ENCODE results near the gene TRPM2. TPM values are rescaled to one million over a fixed set of nuclear protein-coding genes. Genes with fewer than 3 reads are reported as not detected.

The TRPM2 gene
- total and polyA plus RNA-seq, 7 experiments from 2014 or later, result 1.2 to 29.6 (median 2.0) TPM

DNA sequence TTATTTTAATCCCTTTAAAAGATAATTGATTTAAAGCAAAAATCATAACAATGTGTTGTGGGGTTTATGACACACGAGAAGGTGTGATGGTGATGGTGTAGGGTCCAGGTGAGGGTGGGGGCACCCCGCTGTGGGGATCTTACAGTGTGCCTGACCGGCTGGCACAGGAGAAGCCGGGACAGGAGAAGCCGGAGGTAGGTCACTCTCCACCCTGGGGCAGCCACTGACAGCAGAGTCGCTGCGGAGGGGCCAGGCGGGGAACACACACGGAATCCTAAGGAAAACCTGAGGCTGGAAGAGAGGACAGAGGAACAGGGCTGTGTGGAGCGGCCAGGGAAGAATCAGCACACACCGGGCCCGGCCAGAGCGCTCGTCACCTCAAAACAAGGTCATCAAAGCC, 97.6 kb downstream of the TRPM2 start:
- peaks cover 8 to 47% (median 18%) of the 10 kb centered on the region in 5 donors for H3K27me3 Mint-ChIP-seq
- H3K27ac Mint-ChIP-seq, result no peak overlapping the region
- H3K9me3 Mint-ChIP-seq, result peaks cover 0 to 14% (median 5%) of the 10 kb centered on the region in 11 donors
- POLR2A ChIA-PET, result no interaction called here
- peaks cover 0 to 2% of the 10 kb centered on the region in 2 donors for H3K4me1 ChIP-seq (ENCODE audit: control insufficient read depth in 2 of 2, insufficient read depth in 2 of 2, low read length in 2 of 2)
- H3K36me3 Mint-ChIP-seq, result peaks cover 0 to 3% (median 0%) of the 10 kb centered on the region in 5 donors
- no peak overlapping the region for H3K4me3 ChIP-seq (ENCODE audit: low read length)
- DNase-seq, result no peak
- no peaks in the 10 kb centered on the region for H3K27me3 ChIP-seq (ENCODE audit: control insufficient read depth in 2 of 2, insufficient read depth in 2 of 2, low read length in 2 of 2)
- no peak overlapping the region for H3K4me3 Mint-ChIP-seq
- no peaks in the 10 kb centered on the region for H3K36me3 ChIP-seq (ENCODE audit: control insufficient read depth in 2 of 3, insufficient read depth in 3 of 3, low read length in 3 of 3)
- CTCF ChIA-PET, result interaction anchor here (0.9 kb wide), 1 partner anchor 9 kb away, joined by 3 read pairs; no protein-coding TSS in a partner anchor
- intact Hi-C loops (cut with micrococcal nuclease), result no loop called here
- H3K4me1 Mint-ChIP-seq, result peaks cover 0 to 7% (median 6%) of the 10 kb centered on the region in 7 donors
- ATAC-seq, result no peak
- H3K27ac ChIP-seq (ENCODE audit: low read depth, low read length), result no peak overlapping the region
- H3K9me3 ChIP-seq (ENCODE audit: control insufficient read depth in 2 of 3, low read length in 3 of 3), result no peaks in the 10 kb centered on the region

DNA sequence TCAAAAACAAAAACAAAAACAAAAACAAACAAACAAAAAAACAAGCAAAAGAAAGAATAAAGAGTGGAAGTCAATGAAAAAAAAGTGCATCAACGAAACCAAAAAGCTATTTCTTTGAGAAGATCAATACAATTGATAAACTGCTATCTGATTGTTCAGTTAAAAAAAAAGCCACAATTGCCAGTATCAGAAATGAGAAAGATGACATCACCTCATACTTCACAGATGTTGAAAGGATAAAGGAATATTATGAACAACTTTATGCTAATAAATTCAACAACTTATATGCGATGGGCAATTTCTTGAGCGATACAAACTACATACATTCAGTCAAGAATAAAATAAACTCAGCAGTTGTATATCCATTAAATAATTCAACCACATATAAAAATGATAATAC, 99.7 kb downstream of the TRPM2 start:
- Mint-ChIP-seq H3K4me1 (peaks cover 0 to 7% (median 6%) of the 10 kb centered on the region in 7 donors), H3K9me3 (peaks cover 0 to 14% (median 5%) of the 10 kb centered on the region in 11 donors), H3K4me3 (peak overlapping the region in 2 of 10 donors; percentile 26 to 63), H3K27ac (no peak overlapping the region), H3K36me3 (peaks cover 0 to 3% (median 0%) of the 10 kb centered on the region in 5 donors), H3K27me3 (peaks cover 8 to 39% (median 17%) of the 10 kb centered on the region in 5 donors)
- H3K9me3 ChIP-seq (ENCODE audit: control insufficient read depth in 2 of 3, low read length in 3 of 3), result no peaks in the 10 kb centered on the region
- no peak for DNase-seq
- no peaks in the 10 kb centered on the region for H3K27me3 ChIP-seq (ENCODE audit: control insufficient read depth in 2 of 2, insufficient read depth in 2 of 2, low read length in 2 of 2)
- no peak overlapping the region for H3K27ac ChIP-seq (ENCODE audit: low read depth, low read length)
- intact Hi-C loops (cut with micrococcal nuclease), result no loop called here
- H3K4me3 ChIP-seq (ENCODE audit: low read length), result no peak overlapping the region
- POLR2A ChIA-PET, result no interaction called here
- H3K36me3 ChIP-seq (ENCODE audit: control insufficient read depth in 2 of 3, insufficient read depth in 3 of 3, low read length in 3 of 3), result no peaks in the 10 kb centered on the region
- CTCF ChIA-PET, result no interaction called here
- H3K4me1 ChIP-seq (ENCODE audit: control insufficient read depth in 2 of 2, insufficient read depth in 2 of 2, low read length in 2 of 2), result peaks cover 0 to 6% of the 10 kb centered on the region in 2 donors
- ATAC-seq, result no peak

DNA sequence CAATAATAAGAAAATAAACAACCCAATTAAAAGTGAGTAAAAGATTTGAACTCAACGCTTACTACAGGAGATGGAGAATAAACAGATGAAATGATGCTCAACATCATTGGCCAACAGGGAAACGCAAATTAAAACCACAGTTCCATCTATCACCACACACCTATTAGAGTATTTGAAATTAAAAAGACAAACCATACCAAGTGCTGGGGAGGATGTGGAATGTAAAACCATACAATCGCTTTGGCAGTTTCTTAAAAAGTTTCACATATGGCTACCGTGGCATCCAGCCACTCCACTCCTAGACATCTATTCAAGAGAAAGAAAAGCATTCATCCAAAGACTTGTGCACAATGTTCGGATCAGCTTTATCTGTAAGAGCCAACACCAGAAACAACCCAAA, 100.6 kb downstream of the TRPM2 start:
- CTCF ChIA-PET, result no interaction called here
- intact Hi-C loops (cut with micrococcal nuclease), result no loop called here
- peaks cover 4 to 36% (median 15%) of the 10 kb centered on the region in 5 donors for H3K27me3 Mint-ChIP-seq

GRCh38 chr21:44454747-44455523, 101.5 kb downstream of the TRPM2 start, which contains the start of gene LRRC3:
Gene LRRC3 (plus strand): TSS chr21:44455510. CDS start chr21:44456645, 1,135 bp downstream.
- ATAC-seq, result peak; percentile 91
- CTCF ChIA-PET, result no interaction called here
- peaks cover 0 to 14% (median 5%) of the 10 kb centered on the region in 11 donors for H3K9me3 Mint-ChIP-seq
- DNase-seq, result peak; percentile 61 to 82 (median 81)
- POLR2A ChIA-PET, result no interaction called here
- peak within 1 kb of the TSS; percentile 60 for H3K4me3 ChIP-seq (ENCODE audit: low read length)
- H3K36me3 Mint-ChIP-seq, result peaks cover 0 to 3% (median 0%) of the 10 kb centered on the region in 5 donors
- H3K27ac Mint-ChIP-seq, result peak within 1 kb of the TSS in 4 of 9 donors; percentile 1 to 60 (median 54)
- H3K27me3 ChIP-seq (ENCODE audit: control insufficient read depth in 2 of 2, insufficient read depth in 2 of 2, low read length in 2 of 2), result no peaks in the 10 kb centered on the region
- no peaks in the 10 kb centered on the region for H3K36me3 ChIP-seq (ENCODE audit: control insufficient read depth in 2 of 3, insufficient read depth in 3 of 3, low read length in 3 of 3)
- no peaks in the 10 kb centered on the region for H3K9me3 ChIP-seq (ENCODE audit: control insufficient read depth in 2 of 3, low read length in 3 of 3)
- intact Hi-C loops (cut with micrococcal nuclease), result loop anchor here (1.0 to 5.0 kb wide), 6 partner anchors 27 to 1483 kb away; partner anchors contain the start of genes CFAP410 (in 1 of the 2), PFKL (in 1 of the 2), PKNOX1 (in 1 of the 2) and TRAPPC10 (in 1 of the 2)
- peaks cover 0 to 10% (median 6%) of the 10 kb centered on the region in 7 donors for H3K4me1 Mint-ChIP-seq
- peak within 1 kb of the TSS; percentile 68 to 84 (median 77) for H3K4me3 Mint-ChIP-seq
- peaks cover 0 to 33% (median 12%) of the 10 kb centered on the region in 5 donors for H3K27me3 Mint-ChIP-seq
- peaks cover 0 to 6% of the 10 kb centered on the region in 2 donors for H3K4me1 ChIP-seq (ENCODE audit: control insufficient read depth in 2 of 2, insufficient read depth in 2 of 2, low read length in 2 of 2)
- peak within 1 kb of the TSS; percentile 55 for H3K27ac ChIP-seq (ENCODE audit: low read depth, low read length)

More for the DNA sequence above, 100.6 kb downstream of the TRPM2 start:
- Histone ChIP-seq H3K27ac (ENCODE audit: low read depth, low read length) (no peak overlapping the region), H3K4me1 (ENCODE audit: control insufficient read depth in 2 of 2, insufficient read depth in 2 of 2, low read length in 2 of 2) (peaks cover 0 to 6% of the 10 kb centered on the region in 2 donors), H3K4me3 (ENCODE audit: low read length) (no peak overlapping the region), H3K36me3 (ENCODE audit: control insufficient read depth in 2 of 3, insufficient read depth in 3 of 3, low read length in 3 of 3) (no peaks in the 10 kb centered on the region), H3K27me3 (ENCODE audit: control insufficient read depth in 2 of 2, insufficient read depth in 2 of 2, low read length in 2 of 2) (no peaks in the 10 kb centered on the region), H3K9me3 (ENCODE audit: control insufficient read depth in 2 of 3, low read length in 3 of 3) (no peaks in the 10 kb centered on the region)
- Mint-ChIP-seq H3K4me1 (peaks cover 0 to 10% (median 6%) of the 10 kb centered on the region in 7 donors), H3K27ac (peak overlapping the region in 4 of 9 donors; percentile 1 to 55 (median 46)), H3K9me3 (peaks cover 0 to 14% (median 5%) of the 10 kb centered on the region in 11 donors), H3K36me3 (peaks cover 0 to 3% (median 0%) of the 10 kb centered on the region in 5 donors), H3K4me3 (peak overlapping the region; percentile 47 to 82 (median 66))
- ATAC-seq (no peak), DNase-seq (no peak)
- POLR2A ChIA-PET, result no interaction called here

DNA sequence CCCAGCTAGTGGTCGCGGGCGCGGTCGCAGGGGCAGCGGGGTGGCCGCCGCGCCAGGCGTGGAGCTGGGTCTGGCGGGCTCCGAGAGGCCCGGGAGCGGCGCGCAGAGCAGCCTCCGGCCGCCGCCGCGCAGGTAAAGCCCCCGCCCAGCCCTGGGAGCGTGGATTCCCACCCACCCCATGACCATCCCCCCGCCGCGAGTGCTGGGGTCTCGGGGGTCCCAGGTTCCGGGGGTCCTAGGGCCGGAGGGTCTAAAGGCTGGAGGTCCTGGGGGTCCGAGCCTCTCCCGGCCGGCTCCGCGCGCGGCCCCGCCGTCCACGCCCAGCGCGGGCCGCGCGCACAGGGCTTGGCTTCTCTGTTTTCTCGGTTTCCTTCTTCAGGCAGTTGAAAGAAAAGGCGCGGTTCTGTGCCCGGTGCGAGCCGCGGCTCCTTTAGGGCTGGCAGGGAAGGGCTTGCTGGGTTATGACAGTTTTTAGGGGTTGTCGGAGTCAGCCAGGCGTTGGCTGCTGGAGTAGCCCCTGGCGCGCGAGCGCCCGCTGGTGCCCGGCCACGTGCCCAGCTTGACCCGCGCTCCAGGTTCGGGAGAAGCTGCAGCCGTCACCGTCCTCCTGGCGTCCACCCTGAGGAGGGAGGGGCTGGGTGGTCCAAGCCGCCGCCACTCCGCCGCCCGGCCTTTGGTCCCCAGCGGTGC, 102.2 kb downstream of the TRPM2 start:
- peak; percentile 54 for ATAC-seq
- DNase-seq, result peak in 6 of 9 donors; percentile 15 to 60 (median 36)
- Histone ChIP-seq H3K4me1 (ENCODE audit: control insufficient read depth in 2 of 2, insufficient read depth in 2 of 2, low read length in 2 of 2) (peaks cover 0 to 6% of the 10 kb centered on the region in 2 donors), H3K36me3 (ENCODE audit: control insufficient read depth in 2 of 3, insufficient read depth in 3 of 3, low read length in 3 of 3) (no peaks in the 10 kb centered on the region), H3K27ac (ENCODE audit: low read depth, low read length) (peak overlapping the region; percentile 55), H3K4me3 (ENCODE audit: low read length) (peak overlapping the region; percentile 60), H3K9me3 (ENCODE audit: control insufficient read depth in 2 of 3, low read length in 3 of 3) (no peaks in the 10 kb centered on the region), H3K27me3 (ENCODE audit: control insufficient read depth in 2 of 2, insufficient read depth in 2 of 2, low read length in 2 of 2) (no peaks in the 10 kb centered on the region)
- ChIA-PET POLR2A (no interaction called here), CTCF (no interaction called here)
- intact Hi-C loops (cut with micrococcal nuclease), result loop anchor here (1.0 to 5.0 kb wide), 6 partner anchors 27 to 1483 kb away; partner anchors contain the start of genes CFAP410 (in 1 of the 2), PFKL (in 1 of the 2), PKNOX1 (in 1 of the 2) and TRAPPC10 (in 1 of the 2)
- Mint-ChIP-seq H3K36me3 (peaks cover 0 to 3% (median 0%) of the 10 kb centered on the region in 5 donors), H3K27me3 (peaks cover 0 to 31% (median 9%) of the 10 kb centered on the region in 5 donors), H3K27ac (peak overlapping the region in 1 of 9 donors; percentile 60), H3K4me3 (peak overlapping the region; percentile 68 to 84 (median 77)), H3K9me3 (peaks cover 0 to 14% (median 5%) of the 10 kb centered on the region in 11 donors), H3K4me1 (peaks cover 0 to 10% (median 7%) of the 10 kb centered on the region in 7 donors)

DNA sequence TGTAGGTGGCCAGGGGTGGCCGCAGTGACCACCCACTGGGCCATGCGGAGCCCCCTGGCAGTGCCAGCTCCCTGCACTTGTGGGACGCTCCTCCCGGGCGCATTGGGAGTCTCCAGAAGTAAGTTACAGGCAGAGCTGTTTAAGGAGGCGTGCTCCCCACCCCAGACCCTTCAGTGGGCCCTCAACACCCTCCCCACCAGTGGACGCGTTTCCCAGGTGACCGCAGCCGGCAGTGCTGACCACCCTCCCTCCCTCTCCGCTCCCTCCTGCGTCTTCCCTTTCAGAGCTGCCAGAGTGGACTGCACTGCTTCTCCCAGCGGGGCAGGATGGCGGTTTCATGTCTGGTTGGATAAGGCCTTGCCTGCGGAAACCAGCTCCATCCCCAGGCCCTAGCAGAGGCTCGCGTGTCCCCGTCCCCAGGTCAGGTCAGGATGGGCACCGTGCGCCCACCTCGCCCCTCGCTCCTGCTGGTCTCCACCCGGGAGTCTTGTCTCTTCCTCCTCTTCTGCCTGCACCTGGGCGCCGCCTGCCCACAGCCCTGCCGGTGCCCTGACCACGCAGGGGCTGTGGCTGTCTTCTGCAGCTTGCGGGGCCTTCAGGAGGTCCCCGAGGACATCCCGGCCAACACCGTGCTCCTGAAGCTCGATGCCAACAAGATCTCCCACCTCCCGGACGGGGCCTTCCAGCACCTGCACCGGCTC, 102.9 kb downstream of the TRPM2 start:
- intact Hi-C loops (cut with micrococcal nuclease), result loop anchor here (5.0 kb wide), 2 partner anchors 154 to 1484 kb away; partner anchors contain the start of genes PFKL (in 1 of the 2) and PKNOX1 (in 1 of the 2)
- ATAC-seq (no peak), DNase-seq (no peak)
- peaks cover 0 to 3% (median 0%) of the 10 kb centered on the region in 5 donors for H3K36me3 Mint-ChIP-seq
- H3K27me3 Mint-ChIP-seq, result peaks cover 0 to 30% (median 3%) of the 10 kb centered on the region in 5 donors
- peak overlapping the region in 1 of 9 donors; percentile 18 for H3K27ac Mint-ChIP-seq
- H3K9me3 Mint-ChIP-seq, result peaks cover 0 to 14% (median 4%) of the 10 kb centered on the region in 11 donors
- H3K27me3 ChIP-seq (ENCODE audit: control insufficient read depth in 2 of 2, insufficient read depth in 2 of 2, low read length in 2 of 2), result no peaks in the 10 kb centered on the region
- peak overlapping the region; percentile 60 for H3K4me3 ChIP-seq (ENCODE audit: low read length)
- H3K4me3 Mint-ChIP-seq, result peak overlapping the region in 9 of 10 donors; percentile 38 to 84 (median 73)
- H3K27ac ChIP-seq (ENCODE audit: low read depth, low read length), result peak overlapping the region; percentile 55
- peaks cover 0 to 10% (median 7%) of the 10 kb centered on the region in 7 donors for H3K4me1 Mint-ChIP-seq
- no peaks in the 10 kb centered on the region for H3K9me3 ChIP-seq (ENCODE audit: control insufficient read depth in 2 of 3, low read length in 3 of 3)
- ChIA-PET CTCF (no interaction called here), POLR2A (no interaction called here)
- no peaks in the 10 kb centered on the region for H3K36me3 ChIP-seq (ENCODE audit: control insufficient read depth in 2 of 3, insufficient read depth in 3 of 3, low read length in 3 of 3)
- H3K4me1 ChIP-seq (ENCODE audit: control insufficient read depth in 2 of 2, insufficient read depth in 2 of 2, low read length in 2 of 2), result peaks cover 0 to 6% of the 10 kb centered on the region in 2 donors
